Cardiac fibroblast (primary cell): ENCODE results near the gene MAPK12.

Experiments used
- DNase-seq, 2 donors: peaks; one replicate each; pipeline versions ENCODE4 v3.0.0 to v3.0.0-alpha.2; 2010; ENCODE audit warnings: low read depth in 2 of 2
- H3K4me3 ChIP-seq, 2 donors: replicated peaks in 1 of 2; 1 replicate in 1 of 2; 2 replicates in 1 of 2; pipeline ENCODE4 v1.5.1; 2011; ENCODE audit warnings: low read depth in 2 of 2, low read length in 2 of 2, mild to moderate bottlenecking in 2 of 2, moderate library complexity in 1 of 2
- CTCF ChIP-seq: IDR thresholded peaks from one replicate; pipeline ENCODE4 v1.5.1; 2011; ENCODE audit warnings: low read depth, mild to moderate bottlenecking, low read length, inconsistent platforms

MAPK12 gene

GRCh38 chr22:50293441-50294318, 32.2 kb upstream of the MAPK12 start:
- peak; percentile 68 to 90 for DNase-seq
- peak overlapping the region in 1 of 2 donors; percentile 27 for H3K4me3 ChIP-seq
- TF ChIP-seq CTCF: no peak

- H3K4me3 ChIP-seq: peak overlapping the region in 1 of 2 donors; percentile 27
- TF ChIP-seq CTCF: no peak
- no peak for DNase-seq
Observed at GRCh38 chr22:50292643-50293440, 31.4 kb upstream of the MAPK12 start.

- no peak for TF ChIP-seq CTCF
- H3K4me3 ChIP-seq: no peak overlapping the region
- no peak for DNase-seq
Observed at GRCh38 chr22:50289942-50290630, 28.6 kb upstream of the MAPK12 start.

- TF ChIP-seq CTCF: no peak
- no peak overlapping the region for H3K4me3 ChIP-seq
- DNase-seq: no peak
Observed at GRCh38 chr22:50289151-50289941, 27.9 kb upstream of the MAPK12 start.

- DNase-seq: no peak
- no peak for TF ChIP-seq CTCF
- no peak overlapping the region for H3K4me3 ChIP-seq
Observed at GRCh38 chr22:50287731-50288130, 26.2 kb upstream of the MAPK12 start.
